GM18909 (cell line): ENCODE measurements around the gene REN.

Experiments used
- ATAC-seq: cut with Tn5 transposase; IDR thresholded peaks from one replicate; pipeline ENCODE4 v1.9.1; 2021; ENCODE audit warnings: mild to moderate bottlenecking; ENCODE audit not compliant: unreplicated experiment, poor library complexity

Gene REN

GRCh38 chr1:204155881-204156280, 10.3 kb downstream of the REN start:
- no peak for ATAC-seq

- no peak for ATAC-seq
These were observed 11.4 kb downstream of the REN start for GRCh38 chr1:204154568-204155255.

GRCh38 chr1:204153667-204154066, 12.5 kb downstream of the REN start:
- ATAC-seq: no peak

- ATAC-seq: no peak
These were observed 13.7 kb downstream of the REN start for GRCh38 chr1:204152310-204153044.

GRCh38 chr1:204151552-204152309, 14.4 kb downstream of the REN start, which contains the start of gene ETNK2:
Gene ETNK2, minus strand, starts transcription at chr1:204152044. Its CDS starts 192 bp downstream, at chr1:204151852.
- ATAC-seq: no peak

GRCh38 chr1:204150702-204151551, 15.2 kb downstream of the REN start:
- no peak for ATAC-seq

GRCh38 chr1:204149635-204150565, 16.2 kb downstream of the REN start:
- ATAC-seq: no peak

- ATAC-seq: no peak
These were observed 17.0 kb downstream of the REN start for GRCh38 chr1:204149107-204149506.

GRCh38 chr1:204147406-204148383, 18.4 kb downstream of the REN start:
- ATAC-seq: no peak

- no peak for ATAC-seq
These were observed 19.2 kb downstream of the REN start for GRCh38 chr1:204146965-204147364.

- no peak for ATAC-seq
These were observed 19.8 kb downstream of the REN start for GRCh38 chr1:204146309-204146708.

GRCh38 chr1:204145033-204145504, 21.1 kb downstream of the REN start:
- ATAC-seq: no peak

GRCh38 chr1:204143276-204144041, 22.7 kb downstream of the REN start:
- ATAC-seq: no peak

- no peak for ATAC-seq
These were observed 23.8 kb downstream of the REN start for GRCh38 chr1:204142032-204142974.

GRCh38 chr1:204141131-204141530, 25.0 kb downstream of the REN start:
- no peak for ATAC-seq

GRCh38 chr1:204139952-204140351, 26.2 kb downstream of the REN start:
- no peak for ATAC-seq
